NCI-H187 (cell line): ENCODE results near the gene TAB2.
"Not testable (repeated sequence)": the region's sequence is repeated elsewhere in the genome, so short reads cannot be mapped to it uniquely, and the experiment has no call there.

Source experiments
- DNase-seq, 2 experiments: peaks; one replicate each; lab custom pipeline; 2025; lab: John Stamatoyannopoulos, UW

The TAB2 gene

GRCh38 chr6:149311766-149312165, 5.7 kb upstream of the TAB2 start:
- no peak for DNase-seq

GRCh38 chr6:149313070-149313469, 4.4 kb upstream of the TAB2 start:
- DNase-seq, result no peak

- no peak for DNase-seq
These were observed 3.7 kb upstream of the TAB2 start for GRCh38 chr6:149313861-149314260.

- no peak for DNase-seq
These were observed 3.1 kb upstream of the TAB2 start for GRCh38 chr6:149314325-149314905.

- DNase-seq, result no peak
These were observed 1.3 kb upstream of the TAB2 start for GRCh38 chr6:149316108-149316727.

GRCh38 chr6:149316740-149317643, 520 bp upstream of the TAB2 start:
- peak; percentile 56 to 79 for DNase-seq

GRCh38 chr6:149318581-149319286, 1.2 kb downstream of the TAB2 start:
- no peak for DNase-seq

- no peak for DNase-seq
These were observed 1.9 kb downstream of the TAB2 start for GRCh38 chr6:149319422-149319821.

GRCh38 chr6:149320016-149320415, 2.5 kb downstream of the TAB2 start:
- DNase-seq, result not testable (repeated sequence)

GRCh38 chr6:149320796-149321195, 3.3 kb downstream of the TAB2 start:
- no peak for DNase-seq

GRCh38 chr6:149323353-149323752, 5.8 kb downstream of the TAB2 start:
- no peak for DNase-seq

GRCh38 chr6:149323925-149324324, 6.4 kb downstream of the TAB2 start:
- no peak for DNase-seq

GRCh38 chr6:149324428-149324827, 6.9 kb downstream of the TAB2 start:
- DNase-seq, result no peak

- DNase-seq, result no peak
These were observed 8.2 kb downstream of the TAB2 start for GRCh38 chr6:149325648-149326236.

- DNase-seq, result no peak
These were observed 10.1 kb downstream of the TAB2 start for GRCh38 chr6:149327638-149328037.

- no peak for DNase-seq
These were observed 10.6 kb downstream of the TAB2 start for GRCh38 chr6:149328083-149328482.

- DNase-seq, result no peak
These were observed 12.0 kb downstream of the TAB2 start for GRCh38 chr6:149329529-149329928.

- DNase-seq, result no peak
These were observed 12.6 kb downstream of the TAB2 start for GRCh38 chr6:149330133-149330532.

GRCh38 chr6:149331043-149331807, 13.7 kb downstream of the TAB2 start:
- no peak for DNase-seq

- no peak for DNase-seq
These were observed 14.4 kb downstream of the TAB2 start for GRCh38 chr6:149331871-149332270.

- DNase-seq, result no peak
These were observed 15.2 kb downstream of the TAB2 start for GRCh38 chr6:149332602-149333265.
